ENCODE measurements around the gene ORC6. TPM values are rescaled to one million over a fixed set of nuclear protein-coding genes. Genes with fewer than 3 reads are reported as not detected.

Gene ORC6
- total and polyA plus RNA-seq, 2 donors (not counting 1 experiment from before 2014, with no cell fraction given): 5.0 to 9.5 TPM

DNA sequence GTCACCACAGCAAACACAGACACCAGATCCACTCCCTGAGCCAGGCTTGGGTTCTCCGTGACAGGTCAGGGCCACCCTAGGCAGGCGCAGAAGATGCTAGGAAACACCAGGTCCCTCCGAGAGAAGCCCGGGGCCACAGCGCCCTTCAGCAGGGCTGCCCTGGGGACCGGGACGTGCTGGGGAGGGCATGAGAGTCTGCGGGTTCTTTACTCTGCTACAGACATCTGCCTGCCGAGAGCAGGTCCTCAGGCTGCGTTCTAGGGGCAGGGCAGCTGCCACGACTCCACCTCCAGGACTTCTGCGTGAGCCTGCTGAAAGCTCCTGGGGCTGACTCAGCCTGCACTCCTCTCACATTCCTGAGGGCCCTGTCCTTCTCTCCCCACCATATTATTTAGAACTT is 47.2 kb downstream of the ORC6 start:
- Histone ChIP-seq H3K4me1 (ENCODE audit: control insufficient read depth, extremely low read depth, insufficient read depth, low read length) (no peaks in the 10 kb centered on the region), H3K79me2 (ENCODE audit: control insufficient read depth, insufficient read depth, low read length) (no peaks in the 10 kb centered on the region), H3K4me3 (replicated peaks in 1 of 4; ENCODE audit: control extremely low read depth in 1 of 4, insufficient read depth in 1 of 4, low read depth in 3 of 4, low read length in 4 of 4) (no peak overlapping the region), H3K27me3 (ENCODE audit: control insufficient read depth, insufficient read depth, low read length) (no peaks in the 10 kb centered on the region), H3K4me2 (ENCODE audit: extremely low read depth, insufficient read depth, low read length) (no peak overlapping the region), H3K9me3 (ENCODE audit: control insufficient read depth, insufficient read depth, low read depth, low read length) (no peaks in the 10 kb centered on the region), H2AFZ (ENCODE audit: low read length) (no peak overlapping the region), H3K36me3 (ENCODE audit: control insufficient read depth, insufficient read depth, low read length) (no peaks in the 10 kb centered on the region), H4K20me1 (ENCODE audit: control insufficient read depth, extremely low read depth, insufficient read depth, low read length) (no peaks in the 10 kb centered on the region), H3K9ac (ENCODE audit: insufficient read depth, low read length) (no peak overlapping the region), H3K27ac (ENCODE audit: insufficient read depth, low read length) (no peak overlapping the region)
- no peak for DNase-seq (ENCODE audit: low read depth in 2 of 2)
- TF ChIP-seq, protein P1, sequence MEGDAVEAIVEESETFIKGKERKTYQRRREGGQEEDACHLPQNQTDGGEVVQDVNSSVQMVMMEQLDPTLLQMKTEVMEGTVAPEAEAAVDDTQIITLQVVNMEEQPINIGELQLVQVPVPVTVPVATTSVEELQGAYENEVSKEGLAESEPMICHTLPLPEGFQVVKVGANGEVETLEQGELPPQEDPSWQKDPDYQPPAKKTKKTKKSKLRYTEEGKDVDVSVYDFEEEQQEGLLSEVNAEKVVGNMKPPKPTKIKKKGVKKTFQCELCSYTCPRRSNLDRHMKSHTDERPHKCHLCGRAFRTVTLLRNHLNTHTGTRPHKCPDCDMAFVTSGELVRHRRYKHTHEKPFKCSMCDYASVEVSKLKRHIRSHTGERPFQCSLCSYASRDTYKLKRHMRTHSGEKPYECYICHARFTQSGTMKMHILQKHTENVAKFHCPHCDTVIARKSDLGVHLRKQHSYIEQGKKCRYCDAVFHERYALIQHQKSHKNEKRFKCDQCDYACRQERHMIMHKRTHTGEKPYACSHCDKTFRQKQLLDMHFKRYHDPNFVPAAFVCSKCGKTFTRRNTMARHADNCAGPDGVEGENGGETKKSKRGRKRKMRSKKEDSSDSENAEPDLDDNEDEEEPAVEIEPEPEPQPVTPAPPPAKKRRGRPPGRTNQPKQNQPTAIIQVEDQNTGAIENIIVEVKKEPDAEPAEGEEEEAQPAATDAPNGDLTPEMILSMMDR (conservative IDR thresholded peaks at IDR 0.05 in 1 of 2, IDR thresholded peaks at IDR 0.05 in 1 of 2; ENCODE audit: low read depth in 1 of 2, low read length in 2 of 2): no peak
- no peak for TF ChIP-seq EZH2 (IDR thresholded peaks at IDR 0.05; ENCODE audit: low read length, missing control alignments)

GRCh38 chr16:46737621-46738214 is 48.3 kb downstream of the ORC6 start:
- H4K20me1 ChIP-seq (ENCODE audit: control insufficient read depth, extremely low read depth, insufficient read depth, low read length): no peaks in the 10 kb centered on the region
- no peak for DNase-seq (ENCODE audit: low read depth in 2 of 2)
- H3K9ac ChIP-seq (ENCODE audit: insufficient read depth, low read length): no peak overlapping the region
- H3K79me2 ChIP-seq (ENCODE audit: control insufficient read depth, insufficient read depth, low read length): no peaks in the 10 kb centered on the region
- H3K4me1 ChIP-seq (ENCODE audit: control insufficient read depth, extremely low read depth, insufficient read depth, low read length): no peaks in the 10 kb centered on the region
- no peak overlapping the region for H3K4me3 ChIP-seq (replicated peaks in 1 of 4; ENCODE audit: control extremely low read depth in 1 of 4, insufficient read depth in 1 of 4, low read depth in 3 of 4, low read length in 4 of 4)
- H3K27me3 ChIP-seq (ENCODE audit: control insufficient read depth, insufficient read depth, low read length): no peaks in the 10 kb centered on the region
- H3K27ac ChIP-seq (ENCODE audit: insufficient read depth, low read length): no peak overlapping the region
- no peak overlapping the region for H3K4me2 ChIP-seq (ENCODE audit: extremely low read depth, insufficient read depth, low read length)
- H3K9me3 ChIP-seq (ENCODE audit: control insufficient read depth, insufficient read depth, low read depth, low read length): no peaks in the 10 kb centered on the region
- TF ChIP-seq, protein P1 (conservative IDR thresholded peaks at IDR 0.05 in 1 of 2, IDR thresholded peaks at IDR 0.05 in 1 of 2; ENCODE audit: low read depth in 1 of 2, low read length in 2 of 2): no peak
- no peaks in the 10 kb centered on the region for H3K36me3 ChIP-seq (ENCODE audit: control insufficient read depth, insufficient read depth, low read length)
- no peak overlapping the region for H2AFZ ChIP-seq (ENCODE audit: low read length)

- TF ChIP-seq, protein P1 (conservative IDR thresholded peaks at IDR 0.05 in 1 of 2, IDR thresholded peaks at IDR 0.05 in 1 of 2; ENCODE audit: low read depth in 1 of 2, low read length in 2 of 2): no peak
- no peak for TF ChIP-seq EZH2 (IDR thresholded peaks at IDR 0.05; ENCODE audit: low read length, missing control alignments)
- Histone ChIP-seq H3K36me3 (ENCODE audit: control insufficient read depth, insufficient read depth, low read length) (no peaks in the 10 kb centered on the region), H3K4me2 (ENCODE audit: extremely low read depth, insufficient read depth, low read length) (no peak overlapping the region), H3K27me3 (ENCODE audit: control insufficient read depth, insufficient read depth, low read length) (no peaks in the 10 kb centered on the region), H3K27ac (ENCODE audit: insufficient read depth, low read length) (no peak overlapping the region), H4K20me1 (ENCODE audit: control insufficient read depth, extremely low read depth, insufficient read depth, low read length) (no peaks in the 10 kb centered on the region), H3K9me3 (ENCODE audit: control insufficient read depth, insufficient read depth, low read depth, low read length) (no peaks in the 10 kb centered on the region), H3K9ac (ENCODE audit: insufficient read depth, low read length) (no peak overlapping the region), H3K4me3 (replicated peaks in 1 of 4; ENCODE audit: control extremely low read depth in 1 of 4, insufficient read depth in 1 of 4, low read depth in 3 of 4, low read length in 4 of 4) (no peak overlapping the region), H2AFZ (ENCODE audit: low read length) (no peak overlapping the region), H3K79me2 (ENCODE audit: control insufficient read depth, insufficient read depth, low read length) (no peaks in the 10 kb centered on the region), H3K4me1 (ENCODE audit: control insufficient read depth, extremely low read depth, insufficient read depth, low read length) (no peaks in the 10 kb centered on the region)
- DNase-seq (ENCODE audit: low read depth in 2 of 2): no peak
Measured at GRCh38 chr16:46739934-46740333, 50.5 kb downstream of the ORC6 start.

All from fibroblast of lung (primary cell).